ENCODE measurements around the gene C1orf56. TPM values are rescaled to one million over a fixed set of nuclear protein-coding genes. Genes with fewer than 3 reads are reported as not detected.
A peak's percentile ranks its signal among the peaks of the same experiment; 100 is the strongest.

The C1orf56 gene
- total and polyA plus RNA-seq, 2 of the 13 experiments (the other 11 are each of a cell fraction or from before 2014, with no cell fraction given), result 1.5 to 3.2 TPM

GRCh38 chr1:151008244-151009205 is 39.0 kb upstream of the C1orf56 start, which contains the start of gene PRUNE1 (continued):
- TF ChIP-seq HINFP (CRISPR knock-in tag; IDR thresholded peaks at IDR 0.05; ENCODE audit: low read depth) (0 out of 2 replicates have a peak, but pooled peaks have one; percentile 30), NFE2L1 (CRISPR knock-in tag; IDR thresholded peaks at IDR 0.05; ENCODE audit: borderline replicate concordance) (no peak), DZIP1 (CRISPR knock-in tag; IDR thresholded peaks at IDR 0.05) (no peak), ZNF44 (CRISPR knock-in tag; IDR thresholded peaks at IDR 0.05) (no peak), ZKSCAN8 (CRISPR knock-in tag; IDR thresholded peaks at IDR 0.05; ENCODE audit: borderline replicate concordance) (no peak), ZNF451 (CRISPR knock-in tag; IDR thresholded peaks at IDR 0.05) (no peak), ZSCAN5A (CRISPR knock-in tag; IDR thresholded peaks at IDR 0.05; ENCODE audit: borderline replicate concordance) (no peak), ZNF746 (CRISPR knock-in tag; IDR thresholded peaks at IDR 0.05) (no peak), DR1 (CRISPR knock-in tag; IDR thresholded peaks at IDR 0.05) (no peak), CEBPG (CRISPR knock-in tag; IDR thresholded peaks at IDR 0.05) (no peak), REPIN1 (CRISPR knock-in tag; IDR thresholded peaks at IDR 0.05; ENCODE audit: borderline replicate concordance, low read depth) (peak; percentile 78), ZNF496 (CRISPR knock-in tag; IDR thresholded peaks at IDR 0.05; ENCODE audit: insufficient replicate concordance) (no peak), ZNF326 (CRISPR knock-in tag; IDR thresholded peaks at IDR 0.05; ENCODE audit: borderline replicate concordance) (no peak), ATAD3A (CRISPR knock-in tag; IDR thresholded peaks at IDR 0.05) (no peak), ONECUT2 (CRISPR knock-in tag; IDR thresholded peaks at IDR 0.05) (0 out of 2 replicates have a peak, but pooled peaks have one; percentile 8), MXD1 (CRISPR knock-in tag; IDR thresholded peaks at IDR 0.05) (no peak), ZNF841 (CRISPR knock-in tag; IDR thresholded peaks at IDR 0.05; ENCODE audit: borderline replicate concordance) (no peak), ZBTB39 (CRISPR knock-in tag; IDR thresholded peaks at IDR 0.05) (0 out of 2 replicates have a peak, but pooled peaks have one; percentile 68), ZSCAN20 (CRISPR knock-in tag; IDR thresholded peaks at IDR 0.05; ENCODE audit: borderline replicate concordance) (no peak), HIVEP1 (CRISPR knock-in tag; IDR thresholded peaks at IDR 0.05) (no peak), HOXA5 (CRISPR knock-in tag; IDR thresholded peaks at IDR 0.05) (peak; percentile 73; the same call in 1 of the 2 replicates)
